Midbrain (tissue), 1 donor: ENCODE results near the gene MORC2.

Experiments used
- DNase-seq: peaks from one replicate; lab custom pipeline; 2025; lab: John Stamatoyannopoulos, UW

The MORC2 gene

GRCh38 chr22:30889268-30889995 lies 79.1 kb downstream of the MORC2 start:
- no peak for DNase-seq

GRCh38 chr22:30887861-30888260 lies 80.7 kb downstream of the MORC2 start:
- no peak for DNase-seq

- DNase-seq: no peak
Measured at GRCh38 chr22:30887453-30887852, 81.1 kb downstream of the MORC2 start.

- DNase-seq: no peak
Measured at GRCh38 chr22:30885591-30885990, 83.0 kb downstream of the MORC2 start.

- no peak for DNase-seq
Measured at GRCh38 chr22:30885001-30885366, 83.6 kb downstream of the MORC2 start.

- no peak for DNase-seq
Measured at GRCh38 chr22:30884211-30885000, 84.2 kb downstream of the MORC2 start.

- no peak for DNase-seq
Measured at GRCh38 chr22:30883586-30884145, 84.9 kb downstream of the MORC2 start.

- no peak for DNase-seq
Measured at GRCh38 chr22:30882974-30883533, 85.5 kb downstream of the MORC2 start.

GRCh38 chr22:30882184-30882717 lies 86.3 kb downstream of the MORC2 start:
- DNase-seq: no peak

GRCh38 chr22:30881361-30882183 lies 87.0 kb downstream of the MORC2 start:
- DNase-seq: no peak

- no peak for DNase-seq
Measured at GRCh38 chr22:30880847-30881246, 87.7 kb downstream of the MORC2 start.

GRCh38 chr22:30880181-30880601 lies 88.4 kb downstream of the MORC2 start:
- no peak for DNase-seq

GRCh38 chr22:30879415-30879797 lies 89.2 kb downstream of the MORC2 start:
- DNase-seq: no peak

- DNase-seq: peak; percentile 10
Measured at GRCh38 chr22:30878516-30879414, 89.8 kb downstream of the MORC2 start.

GRCh38 chr22:30877662-30878515 lies 90.7 kb downstream of the MORC2 start:
- no peak for DNase-seq

- DNase-seq: peak; percentile 65
Measured at GRCh38 chr22:30876915-30877553, 91.5 kb downstream of the MORC2 start.

- no peak for DNase-seq
Measured at GRCh38 chr22:30876221-30876751, 92.3 kb downstream of the MORC2 start.

- DNase-seq: peak; percentile 65
Measured at GRCh38 chr22:30875481-30876215, 92.9 kb downstream of the MORC2 start.
